Heart right ventricle (tissue), 16 donors: ENCODE results near the gene ZNRF2. TPM values are rescaled to one million over a fixed set of nuclear protein-coding genes. Genes with fewer than 3 reads are reported as not detected.

Source experiments
- ATAC-seq, 8 donors: fragments of 200-7000 bp; cut with Tn5 transposase; one replicate each; pipeline ENCODE4 v1.9.1; 2020; ENCODE audit warnings: mild to moderate bottlenecking in 8 of 8, moderate library complexity in 8 of 8, moderate number of reproducible peaks in 1 of 8
- DNase-seq, 2 donors: peaks; one replicate each; pipeline ENCODE4 v3.0.0-alpha.2; 2020
- H3K27ac ChIP-seq, 10 donors: fragments of 200-600 bp; sonication (generic) in 2 of 10; one replicate each; pipeline versions ENCODE4 v1.5.0 to v1.8.0; 2020 to 2022; ENCODE audit warnings: mild to moderate bottlenecking in 3 of 10
- H3K27me3 ChIP-seq, 7 donors: fragments of 200-600 bp; one replicate each; pipeline ENCODE4 v1.8.0; 2021 to 2022; ENCODE audit warnings: mild to moderate bottlenecking in 2 of 7
- H3K36me3 ChIP-seq, 9 donors: fragments of 200-600 bp; sonication (generic) in 1 of 9; one replicate each; pipeline versions ENCODE4 v1.5.0 to v1.8.0; 2020 to 2022; ENCODE audit warnings: mild to moderate bottlenecking in 2 of 9
- H3K4me1 ChIP-seq, 9 donors: fragments of 200-600 bp; sonication (generic) in 1 of 9; one replicate each; pipeline versions ENCODE4 v1.5.0 to v1.8.0; 2020 to 2022; ENCODE audit warnings: mild to moderate bottlenecking in 4 of 9
- H3K4me3 ChIP-seq, 10 donors: fragments of 200-600 bp; sonication (generic) in 2 of 10; one replicate each; pipeline versions ENCODE4 v1.5.0 to v1.8.0; 2020 to 2022; ENCODE audit warnings: mild to moderate bottlenecking in 7 of 10, moderate library complexity in 2 of 10
- H3K9me3 ChIP-seq, 11 donors: fragments of 200-600 bp in 10 of 11; sonication (generic) in 2 of 11; one replicate each; pipeline versions ENCODE4 v1.5.0 to v1.8.0; 2013 to 2022; ENCODE audit warnings: mild to moderate bottlenecking in 2 of 11, control low read depth in 1 of 11, moderate library complexity in 1 of 11
- WGBS, 2 donors: extraction: QIAGEN DNeasy Blood & Tissue Kit; methylation state at CpG; one replicate each; pipeline ENCODE4 v1.1.7; 2013; ENCODE audit warnings: inconsistent platforms in 1 of 2; 5-methylcytosine and 5-hydroxymethylcytosine counted together
- intact Hi-C, 10 donors: fragments of 100-400 bp; cut with DNase I; formaldehyde crosslinking; loops; one replicate each; pipeline versions ENCODE4 v1.11.1 to v1.14.2; 2022
- polyA plus RNA-seq, 2 donors: library from polyadenylated mRNA; stranded (reverse); fragments of 200-250 nt; gene quantifications; one replicate each; pipeline ENCODE4 v1.2.3, GENCODE V29; 2013
- total RNA-seq, 10 donors: library from RNA; stranded (reverse); fragmentation: NEBNext Ultra II Directional in 3 of 10; extraction: Animal tissue kit (Norgen Biotek cat#: 25700) in 3 of 10; gene quantifications; one replicate each; pipeline versions ENCODE4 v1.2.1 to v1.2.4, GENCODE V29; 2021 to 2023
- TF ChIP-seq, protein P1 (sequence below), 9 donors: fragments of 200-600 bp; sonication (generic) in 2 of 9; IDR thresholded peaks; one replicate each; pipeline versions ENCODE4 v1.5.0 to v1.8.0; 2021 to 2022; ENCODE audit warnings: antibody characterized with exemption in 9 of 9, mild to moderate bottlenecking in 5 of 9, moderate library complexity in 1 of 9
- donor health status: Arrhythmogenic right ventricular cardiomyopathy.
- donor health status: ischemic (EF 13 %, LVEDD 7.1; RV severe dilation, severe dysfunction).
- donor health status: healthy with polysubstance abuse.
- donor health status: DM: no; HTN: yes; CAD: no.
- donor health status: DM: no; HTN: no; CAD: no.
- donor health status: ischemic (EF 25% LVEDD 6.9; RV normal size, moderate dysfunction).
- donor health status: ischemic (EF 25% LVEDD 5.7; RV mildly dilated, moderate dysfunction).
- donor health status: healthy.
- donor health status: DM: yes; HTN: yes; CAD: no.
- donor health status: Ischemic cardiomyopathy.
- donor health status: ischemic (EF 35%, LVEDD 5.7; RV mildly dilated, moderate dysfunction).
- donor health status: nonischemic (EF 11% LVEDD 7.7; RV severe dilation, severe dysfunction).
- donor health status: DM: yes; HTN: yes; CAD: no.
- donor health status: PGD.
- donor health status: ischemic (EF 29% LVEDD 5.4; RV normal size, mild dysfunction).
- donor health status: nonischemic (EF 23%, LVEDD 6.1; RV moderate dilation, normal function).

Gene ZNRF2
- total and polyA plus RNA-seq, 12 donors, result 2.9 to 13.8 (median 8.7) TPM

GRCh38 chr7:30322271-30323005, 38.0 kb downstream of the ZNRF2 start:
- 43 to 45% methylated on average over 4 of the region's 4 CpGs for WGBS, 2 donors
- H3K27me3 ChIP-seq, result no peaks in the 10 kb centered on the region
- H3K4me1 ChIP-seq, result peaks cover 0 to 59% (median 36%) of the 10 kb centered on the region in 9 donors
- ATAC-seq, result peak; percentile 55 to 85 (median 82)
- TF ChIP-seq, protein P1, sequence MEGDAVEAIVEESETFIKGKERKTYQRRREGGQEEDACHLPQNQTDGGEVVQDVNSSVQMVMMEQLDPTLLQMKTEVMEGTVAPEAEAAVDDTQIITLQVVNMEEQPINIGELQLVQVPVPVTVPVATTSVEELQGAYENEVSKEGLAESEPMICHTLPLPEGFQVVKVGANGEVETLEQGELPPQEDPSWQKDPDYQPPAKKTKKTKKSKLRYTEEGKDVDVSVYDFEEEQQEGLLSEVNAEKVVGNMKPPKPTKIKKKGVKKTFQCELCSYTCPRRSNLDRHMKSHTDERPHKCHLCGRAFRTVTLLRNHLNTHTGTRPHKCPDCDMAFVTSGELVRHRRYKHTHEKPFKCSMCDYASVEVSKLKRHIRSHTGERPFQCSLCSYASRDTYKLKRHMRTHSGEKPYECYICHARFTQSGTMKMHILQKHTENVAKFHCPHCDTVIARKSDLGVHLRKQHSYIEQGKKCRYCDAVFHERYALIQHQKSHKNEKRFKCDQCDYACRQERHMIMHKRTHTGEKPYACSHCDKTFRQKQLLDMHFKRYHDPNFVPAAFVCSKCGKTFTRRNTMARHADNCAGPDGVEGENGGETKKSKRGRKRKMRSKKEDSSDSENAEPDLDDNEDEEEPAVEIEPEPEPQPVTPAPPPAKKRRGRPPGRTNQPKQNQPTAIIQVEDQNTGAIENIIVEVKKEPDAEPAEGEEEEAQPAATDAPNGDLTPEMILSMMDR (IDR thresholded peaks at IDR 0.05), result no peak
- H3K4me3 ChIP-seq, result peak overlapping the region in 6 of 10 donors; percentile 10 to 38 (median 26)
- H3K36me3 ChIP-seq, result peaks cover 0 to 11% (median 0%) of the 10 kb centered on the region in 9 donors
- intact Hi-C loops, result no loop called here
- DNase-seq, result peak in 1 of 2 donors; percentile 11
- H3K9me3 ChIP-seq, result no peaks in the 10 kb centered on the region
- peak overlapping the region in 4 of 10 donors; percentile 25 to 77 (median 50) for H3K27ac ChIP-seq

GRCh38 chr7:30323006-30323355, 38.6 kb downstream of the ZNRF2 start:
- Histone ChIP-seq H3K4me1 (peaks cover 0 to 59% (median 35%) of the 10 kb centered on the region in 9 donors), H3K27ac (peak overlapping the region in 1 of 10 donors; percentile 77), H3K9me3 (no peaks in the 10 kb centered on the region), H3K36me3 (peaks cover 0 to 11% (median 0%) of the 10 kb centered on the region in 9 donors), H3K4me3 (no peak overlapping the region), H3K27me3 (no peaks in the 10 kb centered on the region)
- TF ChIP-seq, protein P1 (IDR thresholded peaks at IDR 0.05), result no peak
- DNase-seq (no peak), ATAC-seq (no peak)
- intact Hi-C loops, result no loop called here
- WGBS, 2 donors, result 77 to 88% methylated on average over 2 of the region's 2 CpGs

DNA sequence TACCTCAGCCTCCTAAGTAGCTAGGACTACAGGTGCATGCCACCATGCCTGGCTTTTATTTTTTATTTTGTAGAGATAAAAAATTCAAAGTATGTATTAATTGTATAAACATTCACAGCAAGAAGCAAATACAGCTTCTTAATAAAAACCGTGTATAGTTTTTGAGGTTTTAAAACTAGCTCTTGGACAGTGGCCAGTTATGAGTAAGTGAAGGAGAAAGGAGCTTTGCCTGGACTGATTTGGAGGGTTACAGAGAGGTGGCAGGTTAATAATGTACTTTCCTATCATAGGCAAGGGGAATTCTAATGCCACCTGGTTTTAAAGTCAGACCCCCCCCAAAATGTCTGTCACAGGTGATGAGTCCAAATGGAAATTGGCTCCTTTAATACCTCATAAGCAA, 43.4 kb downstream of the ZNRF2 start:
- H3K4me1 ChIP-seq, result peaks cover 0 to 50% (median 21%) of the 10 kb centered on the region in 9 donors
- H3K27ac ChIP-seq, result no peak overlapping the region
- TF ChIP-seq, protein P1 (IDR thresholded peaks at IDR 0.05), result no peak
- H3K36me3 ChIP-seq, result peaks cover 0 to 11% (median 0%) of the 10 kb centered on the region in 9 donors
- DNase-seq, result no peak
- peaks cover 0 to 10% (median 0%) of the 10 kb centered on the region in 11 donors for H3K9me3 ChIP-seq
- 46 to 51% methylated on average over 1 of the region's 1 CpG for WGBS, 2 donors
- intact Hi-C loops, result no loop called here
- ATAC-seq, result no peak
- H3K27me3 ChIP-seq, result no peaks in the 10 kb centered on the region
- H3K4me3 ChIP-seq, result no peak overlapping the region

GRCh38 chr7:30328381-30328780, 44.0 kb downstream of the ZNRF2 start:
- Histone ChIP-seq H3K27me3 (no peaks in the 10 kb centered on the region), H3K4me3 (no peak overlapping the region), H3K36me3 (peaks cover 0 to 11% (median 0%) of the 10 kb centered on the region in 9 donors), H3K9me3 (peaks cover 0 to 10% (median 0%) of the 10 kb centered on the region in 11 donors), H3K4me1 (peaks cover 0 to 45% (median 18%) of the 10 kb centered on the region in 9 donors), H3K27ac (no peak overlapping the region)
- TF ChIP-seq, protein P1 (IDR thresholded peaks at IDR 0.05), result no peak
- intact Hi-C loops, result no loop called here
- DNase-seq, result no peak
- no peak for ATAC-seq
